ENCODE results near the gene PEX26. TPM values are rescaled to one million over a fixed set of nuclear protein-coding genes. Genes with fewer than 3 reads are reported as not detected.

Gene PEX26
- total RNA-seq, 4 donors from 2014 or later = 29.4 to 49.6 (median 39.4) TPM

DNA sequence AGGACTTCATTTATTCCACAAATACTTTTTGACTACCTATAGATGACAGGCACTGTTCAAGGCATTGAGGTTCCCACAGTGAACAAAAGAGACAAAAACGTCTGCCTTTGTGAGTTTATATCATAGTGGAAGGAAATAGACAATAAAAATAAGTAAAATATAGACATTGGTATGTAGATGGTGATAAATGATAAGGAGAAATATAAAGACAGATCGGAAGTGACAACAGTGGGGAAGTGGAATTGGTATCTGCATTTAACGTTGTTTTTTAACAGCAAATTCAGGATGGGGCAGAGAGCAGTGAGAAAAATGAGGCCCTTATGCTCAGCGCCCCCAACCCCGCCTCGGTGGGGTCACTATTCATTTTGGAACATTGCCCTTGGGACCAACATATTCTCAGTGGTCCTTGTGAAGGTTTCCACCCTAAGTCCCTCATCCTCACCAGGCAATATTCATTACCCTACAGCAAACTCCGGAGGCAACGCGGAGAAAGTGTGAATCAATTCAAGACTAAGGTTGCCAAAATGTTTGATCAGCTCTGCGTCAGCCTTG lies 627 bp upstream of the PEX26 start:
- Histone ChIP-seq H3K36me3 (peaks cover 4 to 9% of the 10 kb centered on the region in 2 donors), H3K27ac (peak overlapping the region; percentile 73 to 83 (median 75)), H3K4me1 (peaks cover 27 to 30% of the 10 kb centered on the region in 2 donors), H3K4me3 (replicated peaks in 1 of 3) (peak overlapping the region; percentile 71 to 84 (median 82)), H3K27me3 (no peaks in the 10 kb centered on the region), H3K9me3 (no peaks in the 10 kb centered on the region)
- intact Hi-C loops (cut with DNase I) = loop anchor here (5.0 to 10.0 kb wide), 3 partner anchors 52 to 335 kb away; partner anchors contain the start of gene MICAL3
- 9 to 10% methylated on average over 10 of the region's 10 CpGs for WGBS, 2 donors
- DNase-seq = no peak
- no peak for TF ChIP-seq POLR2A (IDR thresholded peaks at IDR 0.05)
- TF ChIP-seq, protein P1, sequence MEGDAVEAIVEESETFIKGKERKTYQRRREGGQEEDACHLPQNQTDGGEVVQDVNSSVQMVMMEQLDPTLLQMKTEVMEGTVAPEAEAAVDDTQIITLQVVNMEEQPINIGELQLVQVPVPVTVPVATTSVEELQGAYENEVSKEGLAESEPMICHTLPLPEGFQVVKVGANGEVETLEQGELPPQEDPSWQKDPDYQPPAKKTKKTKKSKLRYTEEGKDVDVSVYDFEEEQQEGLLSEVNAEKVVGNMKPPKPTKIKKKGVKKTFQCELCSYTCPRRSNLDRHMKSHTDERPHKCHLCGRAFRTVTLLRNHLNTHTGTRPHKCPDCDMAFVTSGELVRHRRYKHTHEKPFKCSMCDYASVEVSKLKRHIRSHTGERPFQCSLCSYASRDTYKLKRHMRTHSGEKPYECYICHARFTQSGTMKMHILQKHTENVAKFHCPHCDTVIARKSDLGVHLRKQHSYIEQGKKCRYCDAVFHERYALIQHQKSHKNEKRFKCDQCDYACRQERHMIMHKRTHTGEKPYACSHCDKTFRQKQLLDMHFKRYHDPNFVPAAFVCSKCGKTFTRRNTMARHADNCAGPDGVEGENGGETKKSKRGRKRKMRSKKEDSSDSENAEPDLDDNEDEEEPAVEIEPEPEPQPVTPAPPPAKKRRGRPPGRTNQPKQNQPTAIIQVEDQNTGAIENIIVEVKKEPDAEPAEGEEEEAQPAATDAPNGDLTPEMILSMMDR (IDR thresholded peaks at IDR 0.05) = no peak

GRCh38 chr22:18078329-18079041 lies 695 bp downstream of the PEX26 start:
- H3K27me3 ChIP-seq = no peaks in the 10 kb centered on the region
- TF ChIP-seq, protein P1 (IDR thresholded peaks at IDR 0.05) = no peak
- no peak for TF ChIP-seq POLR2A (IDR thresholded peaks at IDR 0.05)
- peak; percentile 43 to 44 for DNase-seq
- peak overlapping the region; percentile 71 to 86 (median 84) for H3K4me3 ChIP-seq (replicated peaks in 1 of 3)
- intact Hi-C loops (cut with DNase I) = loop anchor here (5.0 to 10.0 kb wide), 3 partner anchors 54 to 336 kb away; partner anchors contain the start of gene MICAL3
- peaks cover 27 to 30% of the 10 kb centered on the region in 2 donors for H3K4me1 ChIP-seq
- 16 to 35% methylated on average over 12 to 22 of the region's 45 CpGs for WGBS, 2 donors
- peak overlapping the region in 2 of 3 donors; percentile 58 to 83 for H3K27ac ChIP-seq
- peaks cover 11 to 19% of the 10 kb centered on the region in 2 donors for H3K36me3 ChIP-seq
- no peaks in the 10 kb centered on the region for H3K9me3 ChIP-seq

DNA sequence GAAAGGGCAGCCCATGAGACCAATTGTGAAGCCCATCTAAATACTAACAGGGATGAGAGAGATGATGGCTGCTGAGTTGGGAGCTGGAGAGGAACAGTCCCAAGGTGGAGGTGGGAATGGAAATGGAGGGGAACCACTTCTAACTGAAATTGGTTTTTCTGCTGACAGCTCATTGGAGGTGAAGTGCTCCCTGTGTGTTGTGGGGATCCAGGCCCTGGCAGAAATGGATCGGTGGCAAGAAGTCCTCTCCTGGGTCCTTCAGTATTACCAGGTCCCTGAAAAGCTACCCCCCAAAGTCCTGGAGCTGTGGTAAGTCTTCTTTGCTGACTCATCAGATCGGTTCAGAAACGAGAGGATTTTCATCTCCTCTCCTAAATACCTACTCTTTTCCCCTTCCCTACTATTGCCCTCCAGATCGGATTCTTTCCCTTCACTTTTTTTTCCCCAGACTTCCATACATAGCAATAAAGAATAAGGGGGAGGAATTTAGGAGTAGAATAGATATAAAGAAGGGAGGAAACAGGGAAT lies 2.0 kb downstream of the PEX26 start:
- Histone ChIP-seq H3K4me1 (peaks cover 27 to 30% of the 10 kb centered on the region in 2 donors), H3K27me3 (no peaks in the 10 kb centered on the region), H3K9me3 (no peaks in the 10 kb centered on the region), H3K4me3 (replicated peaks in 1 of 3) (no peak overlapping the region), H3K36me3 (peaks cover 16 to 27% of the 10 kb centered on the region in 2 donors), H3K27ac (no peak overlapping the region)
- intact Hi-C loops (cut with DNase I) = loop anchor here (5.0 to 10.0 kb wide), 3 partner anchors 55 to 337 kb away; partner anchors contain the start of gene MICAL3
- TF ChIP-seq, protein P1 (IDR thresholded peaks at IDR 0.05) = no peak
- TF ChIP-seq POLR2A (IDR thresholded peaks at IDR 0.05) = no peak
- no peak for DNase-seq
- 55 to 66% methylated on average over 4 of the region's 4 CpGs for WGBS, 2 donors

DNA sequence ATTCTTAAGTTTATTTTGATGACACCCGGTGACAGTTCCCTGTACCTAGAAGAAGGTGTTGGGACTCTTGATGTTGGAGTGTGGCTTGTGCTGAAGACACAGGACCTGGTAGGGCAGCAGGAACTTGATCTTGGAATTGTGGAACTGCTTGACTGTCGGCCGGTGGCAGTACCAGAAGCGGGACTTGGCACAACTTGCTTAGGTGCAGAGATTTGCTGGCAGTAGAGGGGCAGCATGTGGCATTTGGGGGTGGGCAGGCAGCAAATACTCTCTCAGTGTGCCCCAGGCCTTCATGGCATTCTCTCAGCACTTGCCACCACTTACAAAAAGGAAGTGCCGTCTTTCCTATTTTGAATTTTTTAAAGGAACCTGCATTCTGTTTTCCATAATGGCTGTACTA lies 3.6 kb downstream of the PEX26 start:
- intact Hi-C loops (cut with DNase I) = no loop called here
- Histone ChIP-seq H3K4me3 (replicated peaks in 1 of 3) (no peak overlapping the region), H3K4me1 (peaks cover 18 to 20% of the 10 kb centered on the region in 2 donors), H3K9me3 (no peaks in the 10 kb centered on the region), H3K27me3 (no peaks in the 10 kb centered on the region), H3K27ac (no peak overlapping the region), H3K36me3 (peaks cover 32 to 41% of the 10 kb centered on the region in 2 donors)
- no peak for DNase-seq
- WGBS, 2 donors = 90 to 94% methylated on average over 5 of the region's 5 CpGs
- TF ChIP-seq, protein P1 (IDR thresholded peaks at IDR 0.05) = no peak

DNA sequence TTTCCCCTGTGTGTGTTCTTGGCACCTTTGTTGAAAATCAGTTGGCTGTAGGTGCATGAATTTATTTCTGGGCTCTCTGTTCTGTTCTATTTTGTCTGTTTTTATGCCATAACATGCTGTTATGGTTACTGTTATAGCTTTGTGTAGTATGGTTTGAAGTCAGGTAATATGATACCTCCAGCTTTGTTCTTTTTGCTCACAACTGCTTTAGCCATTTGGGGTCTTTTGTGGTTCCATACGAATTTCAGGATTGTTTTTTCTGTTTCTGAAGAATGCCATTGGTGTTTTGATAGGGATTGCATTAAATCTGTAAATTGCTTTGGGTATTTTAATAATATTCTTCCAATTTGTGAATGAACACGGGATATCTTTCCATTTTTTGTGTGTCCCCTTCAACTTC lies 4.7 kb downstream of the PEX26 start:
- intact Hi-C loops (cut with DNase I) = no loop called here
- no peak for DNase-seq

More for the DNA sequence above, 4.7 kb downstream of the PEX26 start:
- no peaks in the 10 kb centered on the region for H3K9me3 ChIP-seq
- peaks cover 33 to 48% of the 10 kb centered on the region in 2 donors for H3K36me3 ChIP-seq
- no peak overlapping the region for H3K4me3 ChIP-seq (replicated peaks in 1 of 3)
- no peaks in the 10 kb centered on the region for H3K27me3 ChIP-seq
- peaks cover 9 to 10% of the 10 kb centered on the region in 2 donors for H3K4me1 ChIP-seq
- WGBS, 2 donors = 69 to 70% methylated on average over 2 of the region's 2 CpGs
- no peak overlapping the region for H3K27ac ChIP-seq
- TF ChIP-seq, protein P1 (IDR thresholded peaks at IDR 0.05) = no peak
- no peak for TF ChIP-seq POLR2A (IDR thresholded peaks at IDR 0.05)
